Neural cell (in vitro differentiated cells): Measurements from ENCODE around the gene C16orf90. TPM values are rescaled to one million over a fixed set of nuclear protein-coding genes. Genes with fewer than 3 reads are reported as not detected.

ENCODE experiments used
- H2AFZ ChIP-seq: fragments of 200-600, 300-800 bp; sonication (generic), shearing (Covaris generic); 2 replicates; pipeline ENCODE4 v1.6.0; 2014; ENCODE audit warnings: low read depth, mild to moderate bottlenecking, antibody characterized with exemption, low read length, moderate library complexity
- H3F3A ChIP-seq: fragments of 200-600 bp; shearing (Covaris generic); 2 replicates; pipeline ENCODE4 v1.6.1; 2016; ENCODE audit warnings: mild to moderate bottlenecking, moderate library complexity, mixed read lengths, antibody characterized with exemption, low read length; ENCODE audit not compliant: insufficient read depth, poor library complexity, severe bottlenecking
- H3K27ac ChIP-seq: fragments of 200-600, 300-800 bp; sonication (generic), shearing (Covaris generic); 2 replicates; pipeline ENCODE4 v1.5.1; 2014; ENCODE audit warnings: mild to moderate bottlenecking, low read length, moderate library complexity
- H3K27me3 ChIP-seq: fragments of 300-800, 200-600 bp; sonication (generic), shearing (Covaris generic); 2 replicates; pipeline ENCODE4 v1.6.0; 2014; ENCODE audit warnings: mild to moderate bottlenecking, low read depth, low read length, moderate library complexity; ENCODE audit not compliant: insufficient read depth
- H3K36me3 ChIP-seq: fragments of 300-800, 200-600 bp; sonication (generic), shearing (Covaris generic); 2 replicates; pipeline ENCODE4 v1.5.1; 2014; ENCODE audit warnings: mild to moderate bottlenecking, antibody characterized with exemption, low read length, moderate library complexity; ENCODE audit not compliant: insufficient read depth
- H3K4me2 ChIP-seq: fragments of 300-800, 200-600 bp; sonication (generic), shearing (Covaris generic); 2 replicates; pipeline ENCODE4 v1.6.0; 2014; ENCODE audit warnings: mild to moderate bottlenecking, low read length
- H3K4me3 ChIP-seq: fragments of 300-800, 200-600 bp; sonication (generic), shearing (Covaris generic); 2 replicates; pipeline ENCODE4 v1.5.1; 2014; ENCODE audit warnings: mild to moderate bottlenecking, low read length, moderate library complexity
- H3K79me2 ChIP-seq: fragments of 200-600 bp; shearing (Covaris generic); replicated peaks from 2 replicates; pipeline ENCODE4 v1.6.0; 2014; ENCODE audit warnings: mild to moderate bottlenecking, low read length, moderate library complexity; ENCODE audit not compliant: insufficient read depth
- H3K9ac ChIP-seq: fragments of 300-800, 200-600 bp; sonication (generic), shearing (Covaris generic); 2 replicates; pipeline ENCODE4 v1.6.1; 2016; ENCODE audit warnings: mild to moderate bottlenecking, low read length, mixed read lengths
- H3K9me2 ChIP-seq: fragments of 200-600 bp; shearing (Covaris generic); 2 replicates; pipeline ENCODE4 v1.6.1; 2016; ENCODE audit warnings: mild to moderate bottlenecking, low read length, mixed read lengths; ENCODE audit not compliant: insufficient read depth
- H3K9me3 ChIP-seq: fragments of 200-600, 300-800 bp; sonication (generic), shearing (Covaris generic); 2 replicates; pipeline ENCODE4 v1.6.1; 2016; ENCODE audit warnings: mild to moderate bottlenecking, mixed run types, low read length, moderate library complexity, mixed read lengths
- H4K20me1 ChIP-seq: fragments of 200-600 bp; shearing (Covaris generic); 2 replicates; pipeline ENCODE4 v1.6.1; 2016; ENCODE audit warnings: mild to moderate bottlenecking, mixed run types; ENCODE audit not compliant: insufficient read depth
- CTCF ChIP-seq: fragments of 450-650 bp; IDR thresholded peaks from 2 replicates; pipeline ENCODE4 v1.5.1; 2014; ENCODE audit warnings: antibody characterized with exemption, mild to moderate bottlenecking, moderate library complexity; ENCODE audit not compliant: poor library complexity, severe bottlenecking
- EP300 ChIP-seq: fragments of 450-650 bp; conservative IDR thresholded peaks from 2 replicates; pipeline ENCODE4 v1.6.1; 2014; ENCODE audit warnings: antibody characterized with exemption, mild to moderate bottlenecking, moderate library complexity; ENCODE audit not compliant: poor library complexity, severe bottlenecking
- EZH2 ChIP-seq: fragments of 200-600, 300-800 bp; shearing (Covaris generic), sonication (generic); IDR thresholded peaks from 2 replicates; pipeline ENCODE4 v1.6.1; 2014; ENCODE audit warnings: antibody characterized with exemption, low read length, borderline replicate concordance, mild to moderate bottlenecking; ENCODE audit not compliant: insufficient read depth, poor library complexity, severe bottlenecking
- MXI1 ChIP-seq: fragments of 450-650 bp; conservative IDR thresholded peaks from 2 replicates; pipeline ENCODE4 v1.6.1; 2014; ENCODE audit warnings: antibody characterized with exemption, mild to moderate bottlenecking; ENCODE audit not compliant: poor library complexity, severe bottlenecking
- POLR2AphosphoS5 ChIP-seq: IDR thresholded peaks from 2 replicates; pipeline ENCODE4 v1.6.1; 2012
- RAD21 ChIP-seq: fragments of 450-650 bp; conservative IDR thresholded peaks from 2 replicates; pipeline ENCODE4 v1.6.1; 2014; ENCODE audit warnings: antibody characterized with exemption, mild to moderate bottlenecking, moderate library complexity
- REST ChIP-seq: IDR thresholded peaks from 2 replicates; pipeline ENCODE4 v1.6.1; 2012; ENCODE audit warnings: borderline replicate concordance
- SMC3 ChIP-seq: fragments of 450-650 bp; conservative IDR thresholded peaks from 2 replicates; pipeline ENCODE4 v1.6.1; 2014; ENCODE audit warnings: antibody characterized with exemption, mild to moderate bottlenecking, moderate library complexity; ENCODE audit not compliant: poor library complexity
- TAF1 ChIP-seq: IDR thresholded peaks from 2 replicates; pipeline ENCODE4 v1.6.1; 2012; ENCODE audit warnings: low read depth
- polyA plus RNA-seq: library from polyadenylated mRNA; depleted of rRNA; stranded (reverse); fragments of >200 nt; gene quantifications from 2 replicates; pipeline ENCODE4 v1.2.3, GENCODE V29; 2014

C16orf90 gene
- polyA plus RNA-seq, 1 donor from 2014 or later: not detected

- Histone ChIP-seq H2AFZ (no peak overlapping the region), H3K9me2 (no peaks in the 10 kb centered on the region), H3K9me3 (no peaks in the 10 kb centered on the region), H3F3A (no peaks in the 10 kb centered on the region), H3K27me3 (no peaks in the 10 kb centered on the region), H3K9ac (no peak overlapping the region), H3K27ac (no peak overlapping the region), H3K4me2 (no peak overlapping the region), H3K36me3 (no peaks in the 10 kb centered on the region), H3K79me2 (no peaks in the 10 kb centered on the region), H4K20me1 (no peaks in the 10 kb centered on the region), H3K4me3 (no peak overlapping the region)
- no peak for TF ChIP-seq POLR2AphosphoS5
- TF ChIP-seq EP300: no peak
- TF ChIP-seq SMC3: no peak
- no peak for TF ChIP-seq RAD21
- no peak for TF ChIP-seq EZH2
- TF ChIP-seq MXI1: no peak
- no peak for TF ChIP-seq TAF1
Observed at GRCh38 chr16:3513892-3514583, 18.7 kb upstream of the C16orf90 start.

GRCh38 chr16:3511286-3512180, 16.2 kb upstream of the C16orf90 start:
- no peaks in the 10 kb centered on the region for H3K36me3 ChIP-seq
- no peaks in the 10 kb centered on the region for H3F3A ChIP-seq
- no peak overlapping the region for H3K4me2 ChIP-seq
- no peaks in the 10 kb centered on the region for H3K9me2 ChIP-seq
- H3K9ac ChIP-seq: no peak overlapping the region
- no peaks in the 10 kb centered on the region for H3K9me3 ChIP-seq
- no peaks in the 10 kb centered on the region for H3K79me2 ChIP-seq
- H4K20me1 ChIP-seq: no peaks in the 10 kb centered on the region
- TF ChIP-seq MXI1 (no peak), RAD21 (no peak), EP300 (no peak), POLR2AphosphoS5 (no peak), REST (no peak), TAF1 (no peak), CTCF (no peak), SMC3 (no peak), EZH2 (no peak)
- no peak overlapping the region for H3K27ac ChIP-seq
- H2AFZ ChIP-seq: no peak overlapping the region
- H3K27me3 ChIP-seq: no peaks in the 10 kb centered on the region
- no peak overlapping the region for H3K4me3 ChIP-seq
